Embryonic facial prominence (tissue), 1 donor: Measurements from ENCODE around the gene COQ7.

Source experiments
- DNase-seq: peaks from one replicate; pipeline ENCODE4 v3.0.0-alpha.2; 2016; ENCODE audit errors: extremely low spot score

COQ7 gene

DNA sequence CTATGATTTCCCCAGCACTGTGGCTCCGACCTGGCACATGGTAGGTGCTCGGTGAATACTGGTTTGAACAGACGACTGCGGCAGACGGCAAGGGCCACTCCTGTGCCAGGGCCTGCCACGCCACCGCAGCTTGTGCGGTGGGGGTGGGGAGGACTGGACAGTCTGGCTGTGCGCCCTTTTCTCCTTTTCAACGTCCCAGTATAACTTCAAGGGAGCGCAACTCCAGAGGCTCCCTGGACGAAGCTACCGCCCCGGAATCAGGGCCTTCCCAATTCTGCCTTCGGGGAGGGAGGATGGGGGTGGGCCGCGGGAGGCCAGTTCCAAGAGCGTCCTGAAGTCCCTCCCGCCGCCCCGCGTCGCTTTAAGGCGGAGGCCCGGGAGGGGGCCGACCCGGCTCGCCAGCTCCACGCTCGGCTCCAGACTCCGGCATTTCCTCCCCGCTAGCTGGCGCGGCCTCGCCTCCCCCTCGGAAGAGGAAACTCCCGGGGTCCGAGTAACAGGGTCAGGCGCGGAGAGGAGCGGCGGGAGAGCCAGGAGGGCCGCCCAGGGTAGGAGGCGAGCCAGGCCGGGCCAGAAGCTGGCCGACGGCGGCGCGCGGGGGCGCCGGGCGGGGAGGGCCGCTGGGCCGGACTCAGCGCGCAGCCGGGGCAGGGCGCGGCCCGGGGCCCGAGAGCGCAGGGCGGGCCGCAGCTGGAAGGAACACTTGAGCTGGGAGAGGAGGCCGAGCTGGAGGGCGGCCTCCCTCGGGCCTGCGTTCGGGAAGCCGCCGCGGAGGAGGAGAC is 46.4 kb downstream of the COQ7 start, which contains the start of gene ITPRIPL2:
ITPRIPL2 (plus strand) TSS at position 388 of the 782 bp plus-strand sequence. CDS start 498 bp downstream, outside the sequence.
- DNase-seq = peak; percentile 33

GRCh38 chr16:19114359-19115147 is 47.1 kb downstream of the COQ7 start:
- DNase-seq = no peak

- DNase-seq = no peak
These were observed 48.0 kb downstream of the COQ7 start for GRCh38 chr16:19115148-19116021.

DNA sequence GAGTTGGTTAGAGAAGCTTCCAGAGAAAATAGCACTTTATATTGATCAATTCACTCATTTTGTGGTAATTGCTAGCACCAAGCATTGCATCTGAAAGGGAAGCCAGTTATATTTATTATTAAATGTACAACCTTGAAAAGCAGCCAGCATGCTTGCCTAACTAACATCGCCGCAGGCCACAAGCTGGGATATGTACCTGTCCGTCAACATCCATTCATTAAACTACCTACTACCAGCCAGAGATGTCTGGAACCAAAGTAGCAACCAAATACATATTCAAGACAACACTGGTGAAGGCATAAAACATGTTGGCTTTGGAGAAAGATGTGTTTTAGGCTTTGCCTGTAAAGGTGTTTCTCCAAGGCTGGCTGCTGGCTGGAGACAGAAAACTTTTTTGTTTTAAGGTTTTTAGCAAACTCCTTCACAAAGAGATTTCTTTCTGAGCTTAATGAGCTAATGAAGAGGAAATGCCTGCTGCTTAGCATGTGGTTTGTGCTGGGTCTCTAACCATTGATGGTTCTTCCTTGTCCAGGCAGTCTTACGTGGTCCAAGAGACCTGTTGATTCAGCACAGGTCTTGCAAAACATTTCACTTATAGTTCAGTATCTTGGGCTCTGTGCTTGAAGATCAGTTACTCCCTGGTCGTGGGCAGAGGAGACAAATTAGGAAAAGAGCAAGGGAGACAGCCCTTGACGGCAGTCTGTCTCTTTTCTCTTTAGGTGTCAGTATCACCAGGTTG is 49.5 kb downstream of the COQ7 start:
- DNase-seq = no peak

DNA sequence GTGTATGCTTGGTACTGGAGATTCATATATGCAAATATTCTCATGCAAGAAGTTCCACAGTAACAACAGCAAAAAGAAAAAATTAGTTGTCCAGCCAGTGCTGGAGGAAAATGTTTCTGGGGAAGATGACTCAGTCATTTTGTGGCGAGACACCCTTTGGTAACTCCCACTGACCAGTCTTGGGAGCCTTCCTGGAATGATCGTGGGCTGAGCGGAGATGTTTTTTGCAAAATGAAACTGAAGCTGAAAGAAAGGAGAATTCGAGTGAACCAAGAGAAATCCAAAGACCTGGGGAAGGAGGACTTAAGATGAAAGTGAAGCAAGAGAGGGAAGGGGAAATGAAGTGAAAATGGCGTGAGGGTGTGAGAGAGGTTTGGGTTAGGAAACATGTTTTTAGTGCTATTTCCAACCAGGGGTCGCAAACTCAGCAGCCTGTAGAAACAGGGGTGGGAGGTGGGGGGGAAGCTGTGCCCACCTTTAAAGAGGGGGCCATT is 51.6 kb downstream of the COQ7 start:
- DNase-seq = no peak

- no peak for DNase-seq
These were observed 52.1 kb downstream of the COQ7 start for GRCh38 chr16:19119564-19119963.

DNA sequence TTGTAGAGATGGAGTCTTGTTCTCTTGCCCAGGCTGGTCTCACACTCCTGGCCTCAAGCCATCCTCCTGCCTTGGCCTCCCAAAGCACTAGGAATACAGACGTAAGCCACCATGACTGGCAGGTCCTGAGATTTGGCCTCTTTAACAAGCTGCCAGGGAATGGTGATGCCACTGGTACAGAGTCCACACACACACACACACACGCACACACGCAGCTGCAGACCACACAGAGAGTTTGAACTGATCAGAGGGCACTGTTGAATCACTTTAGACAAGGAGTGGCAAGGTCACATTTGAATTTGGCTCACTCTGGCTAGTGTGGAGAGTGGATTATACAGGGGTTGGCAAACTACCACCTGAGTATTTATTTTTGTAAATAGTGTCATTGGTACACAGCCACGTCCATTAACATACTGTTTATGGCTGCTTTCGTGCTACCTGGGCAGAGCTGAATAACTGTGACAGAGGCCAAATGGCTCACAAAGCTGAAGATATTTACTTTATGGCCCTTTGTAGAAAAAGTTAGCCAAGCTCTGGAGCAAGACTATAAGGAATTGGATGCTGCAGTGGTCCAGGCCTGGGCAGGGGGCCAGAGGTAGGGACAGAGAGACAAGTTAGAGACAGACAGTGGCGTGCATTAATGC is 56.2 kb downstream of the COQ7 start:
- DNase-seq = no peak

GRCh38 chr16:19126300-19126699 is 58.9 kb downstream of the COQ7 start:
- no peak for DNase-seq

GRCh38 chr16:19127205-19127604 is 59.8 kb downstream of the COQ7 start:
- DNase-seq = no peak

DNA sequence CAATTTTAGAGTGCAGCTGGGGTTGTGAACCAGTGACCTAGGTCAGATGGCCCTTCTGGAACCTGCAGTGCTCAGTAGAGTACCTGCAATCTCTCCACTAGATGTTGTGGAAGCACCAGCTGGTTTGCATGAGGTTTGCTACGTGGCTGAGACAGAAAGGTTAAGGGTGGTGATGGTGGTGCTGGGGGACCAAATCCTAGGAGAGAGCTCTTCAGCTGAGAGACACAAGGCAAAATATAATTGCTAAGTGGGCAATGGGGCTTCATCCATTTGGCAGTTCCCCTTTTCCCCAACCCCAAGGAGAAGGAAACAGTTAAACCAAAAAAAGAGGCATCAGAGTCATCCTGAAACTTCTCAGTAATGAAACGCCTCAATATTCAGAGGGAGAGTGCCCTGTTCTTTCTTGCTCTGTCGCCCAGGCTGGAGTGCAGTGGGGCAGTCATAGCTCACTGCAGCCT is 60.3 kb downstream of the COQ7 start:
- DNase-seq = no peak

GRCh38 chr16:19128454-19129200 is 61.2 kb downstream of the COQ7 start:
- no peak for DNase-seq
